ENCODE results near the gene USP3.
A peak's percentile ranks its signal among the peaks of the same experiment; 100 is the strongest.

DNA sequence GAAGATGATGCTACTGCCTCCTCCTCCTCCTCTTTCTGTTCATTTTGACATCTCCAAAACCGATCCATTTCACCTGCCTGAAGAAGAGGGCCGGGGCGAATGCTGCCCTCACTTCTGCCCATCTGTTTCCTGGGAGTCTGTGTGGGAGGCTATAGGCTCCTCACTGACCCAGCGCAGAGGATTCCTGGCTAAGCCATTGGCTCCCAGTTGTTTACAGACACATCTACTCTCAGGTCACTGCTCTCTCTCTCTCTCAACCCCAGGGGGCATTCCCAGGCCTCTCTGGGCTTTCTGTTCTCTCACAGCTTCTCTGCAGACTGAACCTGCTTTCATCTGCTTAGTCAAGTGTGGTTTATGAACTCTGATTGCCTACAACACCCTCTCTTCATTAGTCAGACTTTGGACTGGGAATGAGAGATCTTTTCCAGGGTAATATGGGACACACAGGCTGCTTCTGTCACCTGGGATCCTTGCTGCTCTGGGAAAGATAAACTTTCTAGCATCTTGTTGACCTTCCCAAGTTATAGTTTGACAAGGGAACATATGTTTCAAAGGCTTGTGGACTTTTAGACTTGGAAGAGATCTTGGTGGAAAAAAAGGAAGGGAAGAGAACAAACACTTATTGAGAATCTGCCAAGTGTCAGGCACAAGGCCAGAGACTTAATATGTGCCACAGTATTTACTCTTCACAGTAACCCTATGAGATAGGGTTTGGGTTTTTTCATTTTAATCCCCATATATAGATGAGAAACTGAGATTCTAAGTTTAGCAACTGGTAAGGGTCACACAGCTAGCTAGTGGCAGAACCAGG, 30.2 kb upstream of the USP3 start:
- TF ChIP-seq, protein P1, sequence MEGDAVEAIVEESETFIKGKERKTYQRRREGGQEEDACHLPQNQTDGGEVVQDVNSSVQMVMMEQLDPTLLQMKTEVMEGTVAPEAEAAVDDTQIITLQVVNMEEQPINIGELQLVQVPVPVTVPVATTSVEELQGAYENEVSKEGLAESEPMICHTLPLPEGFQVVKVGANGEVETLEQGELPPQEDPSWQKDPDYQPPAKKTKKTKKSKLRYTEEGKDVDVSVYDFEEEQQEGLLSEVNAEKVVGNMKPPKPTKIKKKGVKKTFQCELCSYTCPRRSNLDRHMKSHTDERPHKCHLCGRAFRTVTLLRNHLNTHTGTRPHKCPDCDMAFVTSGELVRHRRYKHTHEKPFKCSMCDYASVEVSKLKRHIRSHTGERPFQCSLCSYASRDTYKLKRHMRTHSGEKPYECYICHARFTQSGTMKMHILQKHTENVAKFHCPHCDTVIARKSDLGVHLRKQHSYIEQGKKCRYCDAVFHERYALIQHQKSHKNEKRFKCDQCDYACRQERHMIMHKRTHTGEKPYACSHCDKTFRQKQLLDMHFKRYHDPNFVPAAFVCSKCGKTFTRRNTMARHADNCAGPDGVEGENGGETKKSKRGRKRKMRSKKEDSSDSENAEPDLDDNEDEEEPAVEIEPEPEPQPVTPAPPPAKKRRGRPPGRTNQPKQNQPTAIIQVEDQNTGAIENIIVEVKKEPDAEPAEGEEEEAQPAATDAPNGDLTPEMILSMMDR (conservative IDR thresholded peaks at IDR 0.05 in 1 of 2, IDR thresholded peaks at IDR 0.05 in 1 of 2; ENCODE audit: low read depth in 1 of 2, low read length in 2 of 2), result peak; percentile 3 to 13
- no peak for TF ChIP-seq EZH2 (IDR thresholded peaks at IDR 0.05; ENCODE audit: low read length, missing control alignments)
